ENCODE results near the gene ZBTB20. TPM values are rescaled to one million over a fixed set of nuclear protein-coding genes. Genes with fewer than 3 reads are reported as not detected.

ZBTB20 gene
- total and polyA plus RNA-seq, 2 donors from 2014 or later: 0.99 to 142 TPM

DNA sequence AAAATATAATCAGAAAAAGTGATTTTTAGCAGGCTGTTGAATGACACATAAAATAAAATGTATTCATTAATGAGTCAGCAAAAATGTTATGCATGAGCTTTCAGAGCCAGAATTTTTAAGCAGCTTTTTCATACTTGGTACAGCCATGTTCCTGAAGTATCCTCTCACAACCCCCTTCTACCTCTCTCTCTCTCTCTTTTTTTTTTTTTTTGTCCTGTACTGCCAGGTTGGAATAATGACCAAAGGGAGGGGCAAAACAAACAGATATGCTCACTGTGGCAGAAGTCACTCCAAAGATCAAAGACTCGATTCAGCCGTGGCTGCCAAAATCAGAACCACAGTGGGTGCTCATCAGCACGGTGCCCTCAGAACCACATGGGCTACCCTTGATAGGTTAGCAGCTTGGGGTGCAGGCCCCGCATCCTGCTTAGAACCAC lies 383.0 kb downstream of the ZBTB20 start:
- H3K27me3 ChIP-seq (ENCODE audit: control insufficient read depth, insufficient read depth, low read length): no peaks in the 10 kb centered on the region
- FAIRE-seq (no peak), DNase-seq (no peak)
- no peak overlapping the region for H3K4me3 ChIP-seq (ENCODE audit: low read length in 3 of 3)
- no peaks in the 10 kb centered on the region for H3K36me3 ChIP-seq (ENCODE audit: control insufficient read depth in 2 of 3, insufficient read depth in 3 of 3, low read length in 3 of 3)
- H3K9ac ChIP-seq (ENCODE audit: low read length in 3 of 3): no peak overlapping the region
- TF ChIP-seq CTCF (IDR thresholded peaks at IDR 0.05; ENCODE audit: borderline replicate concordance, extremely low read depth, insufficient read depth): no peak
- intact Hi-C loops (cut with DNase I): no loop called here
- no peaks in the 10 kb centered on the region for H3K9me3 ChIP-seq (ENCODE audit: control insufficient read depth in 2 of 3, insufficient read depth in 1 of 3, low read length in 3 of 3)
- H3K4me1 ChIP-seq (ENCODE audit: control insufficient read depth in 2 of 3, insufficient read depth in 2 of 3, low read depth in 1 of 3, low read length in 3 of 3): peaks cover 0 to 9% (median 4%) of the 10 kb centered on the region in 3 donors
- H3K27ac ChIP-seq (ENCODE audit: low read depth in 2 of 2, low read length in 2 of 2): peak overlapping the region in 1 of 2 donors; percentile 25

GRCh38 chr3:114762144-114762543 lies 384.9 kb downstream of the ZBTB20 start:
- Histone ChIP-seq H3K4me1 (ENCODE audit: control insufficient read depth in 2 of 3, insufficient read depth in 2 of 3, low read depth in 1 of 3, low read length in 3 of 3) (peaks cover 0 to 10% (median 4%) of the 10 kb centered on the region in 3 donors), H3K27ac (ENCODE audit: low read depth in 2 of 2, low read length in 2 of 2) (no peak overlapping the region), H3K27me3 (ENCODE audit: control insufficient read depth, insufficient read depth, low read length) (no peaks in the 10 kb centered on the region), H3K36me3 (ENCODE audit: control insufficient read depth in 2 of 3, insufficient read depth in 3 of 3, low read length in 3 of 3) (no peaks in the 10 kb centered on the region), H3K9ac (ENCODE audit: low read length in 3 of 3) (no peak overlapping the region), H3K9me3 (ENCODE audit: control insufficient read depth in 2 of 3, insufficient read depth in 1 of 3, low read length in 3 of 3) (no peaks in the 10 kb centered on the region), H3K4me3 (ENCODE audit: low read length in 3 of 3) (no peak overlapping the region)
- TF ChIP-seq CTCF (IDR thresholded peaks at IDR 0.05; ENCODE audit: borderline replicate concordance, extremely low read depth, insufficient read depth): no peak
- intact Hi-C loops (cut with DNase I): no loop called here
- no peak for DNase-seq
- FAIRE-seq: no peak

DNA sequence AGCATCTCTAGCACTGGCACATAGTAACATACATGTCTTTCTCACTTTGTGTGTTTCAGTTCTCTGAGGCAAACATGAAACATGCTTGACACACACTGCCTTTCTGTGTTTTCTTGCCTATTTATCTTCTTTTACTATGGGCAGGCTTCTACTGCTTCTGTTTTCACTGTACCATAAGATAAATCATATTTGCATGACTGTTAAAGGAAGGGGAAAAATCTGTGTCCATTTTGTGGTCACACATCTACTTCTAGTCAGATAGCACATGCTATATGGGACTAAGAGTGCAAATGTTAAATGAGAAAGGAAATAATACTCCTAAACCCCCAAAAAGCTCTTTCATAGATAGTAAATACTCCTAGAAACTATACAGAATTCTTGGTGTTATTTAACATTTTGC lies 386.4 kb downstream of the ZBTB20 start:
- intact Hi-C loops (cut with DNase I): no loop called here
- Histone ChIP-seq H3K27ac (ENCODE audit: low read depth in 2 of 2, low read length in 2 of 2) (no peak overlapping the region), H3K4me1 (ENCODE audit: control insufficient read depth in 2 of 3, insufficient read depth in 2 of 3, low read depth in 1 of 3, low read length in 3 of 3) (peaks cover 0 to 18% (median 4%) of the 10 kb centered on the region in 3 donors), H3K9me3 (ENCODE audit: control insufficient read depth in 2 of 3, insufficient read depth in 1 of 3, low read length in 3 of 3) (no peaks in the 10 kb centered on the region), H3K4me3 (ENCODE audit: low read length in 3 of 3) (no peak overlapping the region), H3K9ac (ENCODE audit: low read length in 3 of 3) (no peak overlapping the region), H3K27me3 (ENCODE audit: control insufficient read depth, insufficient read depth, low read length) (no peaks in the 10 kb centered on the region), H3K36me3 (ENCODE audit: control insufficient read depth in 2 of 3, insufficient read depth in 3 of 3, low read length in 3 of 3) (no peaks in the 10 kb centered on the region)
- no peak for TF ChIP-seq CTCF (IDR thresholded peaks at IDR 0.05; ENCODE audit: borderline replicate concordance, extremely low read depth, insufficient read depth)
- no peak for DNase-seq
- no peak for FAIRE-seq

Data from kidney (tissue), 14 donors.